GM18861 (cell line): Measurements from ENCODE around the gene GRIP2.

Experiments
- ATAC-seq: cut with Tn5 transposase; IDR thresholded peaks from one replicate; pipeline ENCODE4 v1.9.1; 2021; ENCODE audit not compliant: unreplicated experiment

Gene GRIP2

GRCh38 chr3:14539742-14540491 lies at the start of gene GRIP2:
GRIP2 (minus strand) TSS chr3:14540342; CDS start chr3:14540308, 34 bp downstream.
- no peak for ATAC-seq

- no peak for ATAC-seq
These were observed 48.4 kb upstream of the GRIP2 start for GRCh38 chr3:14588425-14589112.

- no peak for ATAC-seq
These were observed 47.7 kb upstream of the GRIP2 start for GRCh38 chr3:14587740-14588360.

GRCh38 chr3:14586611-14587010 lies 46.5 kb upstream of the GRIP2 start:
- no peak for ATAC-seq

- ATAC-seq, result no peak
These were observed 43.5 kb upstream of the GRIP2 start for GRCh38 chr3:14583548-14584091.

- no peak for ATAC-seq
These were observed 41.9 kb upstream of the GRIP2 start for GRCh38 chr3:14582045-14582410.

DNA sequence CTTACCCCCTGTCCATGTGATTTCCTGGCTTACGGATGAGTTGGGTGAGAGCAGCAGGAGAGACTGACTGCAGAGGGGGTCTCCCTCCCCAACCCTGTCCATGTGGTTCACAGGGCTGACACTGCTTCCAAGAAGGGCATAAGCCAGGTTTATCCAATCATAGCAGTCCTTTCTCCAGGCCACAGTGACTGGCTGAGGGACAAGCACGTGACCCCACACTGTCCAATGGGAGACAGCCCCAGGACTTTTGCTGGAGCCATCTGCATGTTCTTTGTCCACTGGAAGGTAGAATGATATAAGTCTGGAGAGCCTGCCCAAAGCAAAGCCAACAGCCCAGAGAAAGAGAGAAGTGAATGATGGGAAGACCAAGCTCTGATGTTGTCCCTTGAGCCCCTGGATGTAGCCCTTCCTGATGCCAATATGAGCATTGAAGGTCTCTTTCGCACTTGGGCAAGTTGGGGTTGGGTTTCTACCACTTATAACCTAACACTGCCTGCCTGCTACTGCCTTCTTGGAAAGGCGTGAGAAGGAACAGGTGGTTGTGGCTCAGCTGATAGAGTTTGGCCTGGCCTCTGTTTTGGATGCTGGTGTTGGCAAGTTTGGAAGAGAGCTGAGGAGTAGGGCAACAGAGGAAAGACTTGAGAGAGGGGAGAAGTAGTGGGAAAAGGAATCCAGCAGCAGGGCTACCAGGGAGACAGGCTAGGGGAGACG lies 41.3 kb upstream of the GRIP2 start:
- ATAC-seq, result no peak

DNA sequence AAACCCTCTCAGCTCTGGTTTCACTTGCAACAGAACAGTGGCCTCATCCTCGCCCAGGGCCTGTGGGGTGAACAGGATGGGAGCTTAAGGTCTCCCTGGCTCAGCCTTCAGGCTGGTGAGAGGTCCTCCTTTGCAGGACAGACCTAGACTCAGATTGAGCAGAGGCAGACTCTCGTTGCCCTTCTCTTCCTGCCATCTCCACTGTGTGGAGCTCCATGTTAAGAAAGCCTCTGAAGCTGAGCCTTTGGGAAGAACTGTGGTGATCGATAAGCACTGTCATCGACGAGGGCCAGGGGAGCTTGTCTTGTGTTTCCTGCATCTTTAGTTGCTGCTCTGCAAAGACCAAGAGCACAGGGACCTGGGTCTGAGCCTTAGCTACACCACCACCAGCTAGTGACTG lies 37.8 kb upstream of the GRIP2 start:
- ATAC-seq, result no peak

- ATAC-seq, result no peak
These were observed 36.0 kb upstream of the GRIP2 start for GRCh38 chr3:14576163-14576562.

- ATAC-seq, result no peak
These were observed 34.0 kb upstream of the GRIP2 start for GRCh38 chr3:14574183-14574582.

DNA sequence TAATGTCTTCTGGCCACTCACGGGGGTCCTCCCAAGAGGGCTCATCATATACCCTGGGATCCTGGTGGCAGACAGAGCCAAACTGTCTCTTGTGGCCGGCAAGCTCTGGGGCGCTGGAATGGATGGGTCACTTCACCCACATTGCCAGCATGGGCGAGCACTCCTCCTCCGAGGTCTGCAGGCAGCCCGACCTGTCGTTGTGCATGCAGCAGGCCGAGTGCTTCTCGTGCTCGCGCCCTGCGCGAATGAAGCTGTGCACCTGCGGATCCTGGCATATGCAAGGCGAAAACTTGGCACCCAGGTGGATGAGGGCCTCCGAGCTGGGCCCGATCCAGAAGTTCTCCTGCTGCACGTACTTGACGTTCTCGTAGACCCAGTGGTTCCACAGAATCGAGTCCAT lies 33.6 kb upstream of the GRIP2 start:
- no peak for ATAC-seq

DNA sequence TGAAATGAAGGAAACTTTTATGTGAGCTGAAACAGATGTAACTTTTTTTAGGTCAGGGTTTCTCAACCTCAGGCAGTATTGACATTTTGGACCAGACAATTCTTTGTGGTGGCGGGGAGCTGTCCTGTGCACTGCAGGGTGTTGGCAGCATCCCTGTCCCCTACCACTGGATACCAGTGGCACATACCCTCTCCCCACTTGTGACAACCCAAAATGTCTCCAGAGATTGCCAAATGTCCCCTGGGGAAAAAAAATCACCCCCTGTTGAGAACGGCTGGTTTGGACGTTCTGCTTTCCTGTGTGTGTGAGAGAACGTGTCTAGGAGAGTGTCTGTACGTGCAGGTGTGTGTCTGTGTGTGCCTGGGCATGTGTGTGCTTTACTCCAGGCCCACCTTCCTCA lies 30.7 kb upstream of the GRIP2 start:
- ATAC-seq, result no peak

DNA sequence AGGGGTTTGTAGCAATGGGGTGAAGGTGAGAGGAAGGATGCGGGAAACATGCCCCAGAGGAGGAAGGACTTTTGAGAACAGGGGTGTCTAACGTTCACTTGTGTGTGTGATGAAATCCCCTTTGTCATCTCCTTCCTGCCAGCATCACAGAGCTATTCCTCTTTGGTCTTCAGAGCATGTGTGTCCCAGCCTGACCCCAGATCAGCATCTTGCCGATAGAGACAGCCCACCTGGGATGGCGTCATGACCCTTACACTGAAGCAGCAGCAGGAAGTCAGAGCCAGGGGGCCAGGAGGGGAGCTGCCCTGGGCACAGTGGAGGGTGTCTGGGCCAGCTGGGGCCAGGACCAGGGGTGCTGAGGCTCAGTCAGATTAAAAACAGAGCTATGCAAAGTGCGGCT lies 29.9 kb upstream of the GRIP2 start:
- ATAC-seq, result no peak

DNA sequence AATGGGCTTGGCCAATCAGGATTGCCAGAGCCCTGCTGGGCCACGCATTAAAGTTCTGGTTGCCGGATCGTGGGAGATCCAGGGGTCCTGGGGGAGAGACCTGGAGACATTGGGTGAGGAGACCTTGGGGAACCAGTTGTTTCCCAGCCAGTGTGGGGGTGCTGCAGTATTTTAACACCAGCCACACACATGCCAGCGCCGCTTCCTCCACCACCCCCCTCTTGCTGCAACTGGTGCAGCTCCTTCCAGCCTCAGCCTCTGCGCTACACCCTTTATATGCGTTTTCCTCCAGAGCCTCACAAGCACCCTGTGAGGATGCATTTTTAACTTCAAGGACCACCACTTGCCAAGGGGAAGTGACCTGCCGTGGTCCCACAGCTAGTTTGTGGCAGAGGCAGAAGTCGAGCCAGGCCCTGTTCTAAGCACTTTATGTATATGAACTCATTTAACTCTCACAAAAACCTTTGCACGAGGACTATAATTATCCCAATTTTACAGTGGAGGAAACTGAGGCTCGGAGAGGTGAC lies 29.4 kb upstream of the GRIP2 start:
- no peak for ATAC-seq

- no peak for ATAC-seq
These were observed 28.1 kb upstream of the GRIP2 start for GRCh38 chr3:14568269-14568668.

- ATAC-seq, result no peak
These were observed 26.7 kb upstream of the GRIP2 start for GRCh38 chr3:14566812-14567211.

DNA sequence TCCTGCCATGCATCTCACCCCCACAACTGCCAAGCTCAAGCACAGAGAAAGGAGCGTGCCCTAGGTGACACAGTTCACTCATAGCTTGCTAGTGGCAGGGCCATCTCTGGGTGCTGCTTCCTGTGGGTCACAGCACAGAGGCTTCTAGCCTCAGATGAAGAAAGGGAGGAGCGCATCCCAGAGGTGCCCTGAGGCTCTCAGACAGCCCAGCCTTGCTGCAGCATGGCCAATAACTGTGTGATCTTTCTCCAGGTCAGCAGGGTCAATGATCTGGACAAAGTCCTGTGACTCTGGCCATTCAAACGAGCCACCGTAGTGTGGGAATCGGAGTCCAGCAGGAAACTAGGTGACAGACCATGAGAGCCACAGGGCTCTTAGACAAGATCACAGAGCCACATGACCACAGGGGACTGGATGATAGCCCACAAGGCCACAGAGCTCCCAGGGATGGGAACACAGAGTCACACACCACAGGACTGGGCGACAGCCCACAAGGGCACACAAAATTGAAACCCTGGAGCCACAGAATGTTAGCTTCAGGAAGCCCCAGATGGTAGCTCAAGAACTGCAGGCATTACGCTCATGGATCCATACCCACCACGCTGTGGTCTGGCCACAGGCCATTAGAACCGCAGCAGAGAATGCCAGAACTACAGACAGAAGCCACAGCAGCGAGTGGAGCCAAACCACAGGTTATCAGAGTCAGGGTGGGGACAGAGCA lies 25.9 kb upstream of the GRIP2 start:
- no peak for ATAC-seq

- ATAC-seq, result no peak
These were observed 24.6 kb upstream of the GRIP2 start for GRCh38 chr3:14564741-14565140.

DNA sequence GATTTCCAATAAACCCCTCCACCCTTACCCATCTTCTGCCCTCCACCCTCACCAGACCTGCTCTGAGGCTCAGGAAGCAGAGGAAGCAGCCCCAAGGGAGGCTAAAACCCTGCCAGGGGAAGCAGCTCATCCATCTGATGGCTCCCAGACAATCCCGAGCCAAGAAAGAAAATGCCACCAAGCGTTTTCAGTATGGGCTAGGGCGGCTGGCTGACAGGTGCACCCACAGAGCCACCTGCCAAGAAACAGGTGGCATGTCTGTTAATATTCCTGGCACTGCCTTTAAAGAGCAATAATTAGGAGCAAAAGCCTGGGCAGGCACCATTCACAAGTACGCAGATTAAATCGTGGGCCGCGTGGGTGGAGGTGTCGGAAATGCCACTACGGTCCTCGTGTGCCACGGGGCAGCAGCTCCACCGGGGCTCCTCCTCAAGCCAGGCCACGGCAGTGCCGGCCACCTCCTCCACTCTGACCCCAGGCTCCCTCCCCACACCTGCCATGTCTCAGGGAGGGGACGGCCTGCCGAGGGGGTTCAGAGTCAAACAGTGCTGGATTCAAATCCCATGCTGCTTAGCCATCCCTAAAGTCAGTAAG lies 23.9 kb upstream of the GRIP2 start:
- no peak for ATAC-seq
